ENCODE data around the gene CCNY.

DNA sequence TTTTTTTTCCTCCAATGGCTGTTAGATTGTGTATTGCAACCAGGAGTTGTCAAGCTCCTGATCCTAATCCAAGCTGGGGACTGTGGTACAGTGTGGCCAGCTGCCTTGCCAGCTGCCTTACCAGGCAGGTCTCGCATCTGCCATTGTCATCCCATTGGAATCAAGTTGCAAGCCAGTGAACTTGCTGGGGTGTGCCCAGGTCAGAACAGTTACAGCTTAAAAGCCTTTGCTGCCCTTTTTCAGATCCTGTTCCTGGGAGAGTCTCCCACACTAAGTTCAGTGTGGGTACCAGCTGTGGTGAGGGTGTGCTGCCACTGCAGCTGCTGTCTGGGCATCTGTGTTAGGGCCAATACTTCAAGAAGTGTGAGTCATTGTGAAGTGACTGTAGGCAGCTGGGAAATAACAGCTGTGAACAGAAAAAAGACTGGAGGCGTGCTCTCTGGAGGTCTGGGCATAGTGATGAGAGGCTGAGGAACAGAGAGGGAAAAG, 72.8 kb downstream of the CCNY start:
- no peak for TF ChIP-seq POLR2AphosphoS5 (IDR thresholded peaks at IDR 0.05)
- TF ChIP-seq, protein P1, sequence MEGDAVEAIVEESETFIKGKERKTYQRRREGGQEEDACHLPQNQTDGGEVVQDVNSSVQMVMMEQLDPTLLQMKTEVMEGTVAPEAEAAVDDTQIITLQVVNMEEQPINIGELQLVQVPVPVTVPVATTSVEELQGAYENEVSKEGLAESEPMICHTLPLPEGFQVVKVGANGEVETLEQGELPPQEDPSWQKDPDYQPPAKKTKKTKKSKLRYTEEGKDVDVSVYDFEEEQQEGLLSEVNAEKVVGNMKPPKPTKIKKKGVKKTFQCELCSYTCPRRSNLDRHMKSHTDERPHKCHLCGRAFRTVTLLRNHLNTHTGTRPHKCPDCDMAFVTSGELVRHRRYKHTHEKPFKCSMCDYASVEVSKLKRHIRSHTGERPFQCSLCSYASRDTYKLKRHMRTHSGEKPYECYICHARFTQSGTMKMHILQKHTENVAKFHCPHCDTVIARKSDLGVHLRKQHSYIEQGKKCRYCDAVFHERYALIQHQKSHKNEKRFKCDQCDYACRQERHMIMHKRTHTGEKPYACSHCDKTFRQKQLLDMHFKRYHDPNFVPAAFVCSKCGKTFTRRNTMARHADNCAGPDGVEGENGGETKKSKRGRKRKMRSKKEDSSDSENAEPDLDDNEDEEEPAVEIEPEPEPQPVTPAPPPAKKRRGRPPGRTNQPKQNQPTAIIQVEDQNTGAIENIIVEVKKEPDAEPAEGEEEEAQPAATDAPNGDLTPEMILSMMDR (IDR thresholded peaks at IDR 0.05), result no peak

Measured in suprapubic skin (tissue), 3 donors.